Activated T-cell treated with anti-CD3 and anti-CD28 coated beads, Interleukin-2, amount 50 U/mL, for 4 hours (primary cell): ENCODE data around the gene ULK4. TPM values are rescaled to one million over a fixed set of nuclear protein-coding genes. Genes with fewer than 3 reads are reported as not detected.
"Not testable (repeated sequence)": the region's sequence is repeated elsewhere in the genome, so short reads cannot be mapped to it uniquely, and the experiment has no call there.

Experiments used
- ATAC-seq, 2 donors: fragments of 200-7000 bp; cut with Tn5 transposase; one replicate each; pipeline ENCODE4 v1.10.0; 2021
- DNase-seq: peaks from one replicate; pipeline ENCODE4 v3.0.0-alpha.2; 2020
- H3K27me3 Mint-ChIP-seq: one replicate; pipeline ENCODE4 v1.8.0; 2021; ENCODE audit warnings: low read depth, mixed read lengths
- H3K36me3 Mint-ChIP-seq: one replicate; pipeline ENCODE4 v1.8.0; 2022; ENCODE audit warnings: mixed read lengths; ENCODE audit not compliant: insufficient read depth
- H3K4me1 Mint-ChIP-seq: one replicate; pipeline ENCODE4 v1.8.0; 2021; ENCODE audit warnings: low read depth, mixed read lengths
- H3K4me3 Mint-ChIP-seq: one replicate; pipeline ENCODE4 v1.8.0; 2021; ENCODE audit warnings: mild to moderate bottlenecking, moderate library complexity, mixed read lengths
- H3K9me3 Mint-ChIP-seq: one replicate; pipeline ENCODE4 v1.8.0; 2021; ENCODE audit warnings: mixed read lengths
- total RNA-seq, 3 donors: library from RNA; stranded (reverse); gene quantifications; one replicate each; pipeline ENCODE4 v1.2.1, GENCODE V29; 2021

ULK4 gene
- total RNA-seq, result 1 to 10 TPM; 7.3 to 8.8 (median 8.2) TPM

DNA sequence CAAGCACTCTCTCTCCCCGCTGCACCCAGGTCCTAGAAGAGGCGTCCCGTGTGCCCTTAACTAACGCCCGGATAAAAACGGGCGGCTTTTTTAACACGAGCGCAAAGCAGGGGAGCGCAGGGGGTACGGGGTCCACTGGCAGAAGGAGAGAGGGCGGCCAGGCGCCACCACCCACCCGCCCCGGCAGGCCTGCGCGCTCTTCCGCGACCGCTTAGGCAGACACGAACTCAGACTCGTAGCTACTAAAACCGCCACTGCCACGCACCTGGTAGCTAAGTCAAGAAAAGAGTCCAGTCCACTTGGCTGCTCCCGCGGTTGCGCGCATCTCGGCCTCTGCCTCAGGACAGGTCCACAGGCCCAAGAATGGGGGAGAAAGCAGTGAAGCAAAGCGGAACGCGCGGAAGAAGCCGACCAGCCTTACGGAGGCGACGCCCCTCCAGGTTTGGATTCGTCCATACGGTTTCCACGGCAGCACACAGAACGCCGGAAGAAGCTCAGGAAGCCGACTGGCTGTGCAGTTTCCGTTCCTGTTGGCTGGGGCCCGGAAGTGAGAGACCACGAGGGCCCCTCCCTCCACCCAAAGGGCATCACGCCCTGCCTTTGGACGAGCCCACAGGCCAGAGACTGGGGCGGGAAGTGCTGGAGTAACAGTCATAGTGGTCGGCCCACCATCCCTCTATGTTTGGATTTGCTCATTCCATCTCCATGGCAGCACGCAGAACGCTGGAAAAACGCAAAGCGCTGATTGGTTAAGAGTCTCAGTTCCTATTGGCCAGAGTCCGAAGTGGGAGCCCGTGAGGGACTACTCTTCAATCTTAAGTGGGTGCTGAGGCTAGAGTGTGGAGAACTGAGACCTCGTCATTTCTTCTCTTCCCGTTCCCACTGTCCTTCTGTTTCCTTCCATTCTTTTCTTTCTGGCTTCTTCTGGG lies at the start of gene ULK4:
TSS of gene ULK4 (minus strand) at position 353 of the 929 bp plus-strand sequence. CDS start 7,344 bp downstream, outside the sequence.
- Mint-ChIP-seq H3K4me1 (peaks cover 15% of the 10 kb centered on the region), H3K36me3 (no peaks in the 10 kb centered on the region), H3K4me3 (peak within 1 kb of the TSS; percentile 96), H3K9me3 (no peaks in the 10 kb centered on the region), H3K27me3 (no peaks in the 10 kb centered on the region)
- ATAC-seq (peak; percentile 91 to 93), DNase-seq (peak; percentile 89)

DNA sequence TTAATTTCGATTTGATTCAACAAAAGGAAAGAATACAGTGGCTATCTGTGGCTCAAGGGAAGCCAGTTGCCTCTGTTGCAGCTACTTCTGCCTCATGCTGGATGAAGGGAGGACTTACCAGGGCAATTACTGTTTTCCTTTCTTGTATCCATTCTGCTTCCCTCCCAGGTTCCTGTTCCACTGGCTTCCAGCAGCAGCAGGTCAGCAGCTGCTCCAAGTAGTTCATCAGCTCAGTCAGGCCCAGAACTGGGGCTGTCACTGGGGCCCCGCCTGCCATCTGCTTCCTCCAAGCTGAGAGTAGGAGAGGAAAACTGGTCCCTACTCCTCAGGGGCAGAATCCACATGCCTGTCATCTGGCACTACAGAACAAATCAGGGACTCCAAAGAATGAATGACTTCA lies 48.6 kb upstream of the ULK4 start:
- no peaks in the 10 kb centered on the region for H3K36me3 Mint-ChIP-seq
- H3K27me3 Mint-ChIP-seq, result no peaks in the 10 kb centered on the region
- DNase-seq (no peak), ATAC-seq (no peak)
- H3K9me3 Mint-ChIP-seq, result no peaks in the 10 kb centered on the region
- H3K4me3 Mint-ChIP-seq, result no peak overlapping the region
- H3K4me1 Mint-ChIP-seq, result peaks cover 30% of the 10 kb centered on the region

DNA sequence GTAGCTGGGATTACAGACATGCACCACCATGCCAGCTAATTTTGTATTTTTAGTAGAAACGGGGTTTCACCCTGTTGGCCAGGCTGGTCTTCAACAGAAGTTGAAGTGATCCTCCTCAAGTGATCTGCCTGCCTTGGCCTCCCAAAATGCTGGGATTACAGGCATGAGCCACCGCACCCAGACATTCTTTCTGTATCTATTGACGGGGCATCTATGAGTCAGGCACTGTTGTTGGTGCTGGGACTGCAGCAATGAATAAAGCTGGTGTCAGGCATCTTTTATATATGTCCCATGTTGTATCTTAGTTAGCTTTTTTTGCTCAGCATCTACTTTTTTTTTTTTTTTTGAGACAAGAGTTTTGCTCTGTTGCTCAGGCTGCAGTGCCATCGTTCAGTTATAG lies 47.6 kb upstream of the ULK4 start:
- DNase-seq (no peak), ATAC-seq (no peak)
- Mint-ChIP-seq H3K4me3 (no peak overlapping the region), H3K36me3 (no peaks in the 10 kb centered on the region), H3K27me3 (no peaks in the 10 kb centered on the region), H3K4me1 (peaks cover 19% of the 10 kb centered on the region), H3K9me3 (no peaks in the 10 kb centered on the region)

DNA sequence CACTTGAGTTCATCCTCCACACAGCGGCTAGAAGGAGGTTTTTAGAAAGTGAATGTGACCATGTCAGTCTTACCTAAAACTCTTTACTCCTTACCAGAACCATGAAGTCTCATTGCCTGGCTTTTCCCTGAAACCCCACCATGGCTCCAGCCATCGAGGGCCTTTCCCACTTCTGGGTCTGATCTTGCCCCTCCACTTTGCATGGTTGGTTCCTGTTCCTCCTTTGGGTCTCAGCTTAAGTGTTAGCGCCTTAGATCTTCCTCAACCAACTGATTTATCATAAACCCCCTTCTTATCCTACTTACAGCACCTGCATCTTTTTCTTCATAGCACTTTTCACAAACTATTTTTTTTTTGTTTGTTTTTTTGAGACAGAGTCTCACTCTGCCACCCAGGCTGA lies 45.9 kb upstream of the ULK4 start:
- ATAC-seq (no peak), DNase-seq (no peak)
- no peaks in the 10 kb centered on the region for H3K36me3 Mint-ChIP-seq
- H3K9me3 Mint-ChIP-seq, result no peaks in the 10 kb centered on the region
- H3K4me3 Mint-ChIP-seq, result no peak overlapping the region
- H3K27me3 Mint-ChIP-seq, result no peaks in the 10 kb centered on the region
- H3K4me1 Mint-ChIP-seq, result peaks cover 12% of the 10 kb centered on the region

DNA sequence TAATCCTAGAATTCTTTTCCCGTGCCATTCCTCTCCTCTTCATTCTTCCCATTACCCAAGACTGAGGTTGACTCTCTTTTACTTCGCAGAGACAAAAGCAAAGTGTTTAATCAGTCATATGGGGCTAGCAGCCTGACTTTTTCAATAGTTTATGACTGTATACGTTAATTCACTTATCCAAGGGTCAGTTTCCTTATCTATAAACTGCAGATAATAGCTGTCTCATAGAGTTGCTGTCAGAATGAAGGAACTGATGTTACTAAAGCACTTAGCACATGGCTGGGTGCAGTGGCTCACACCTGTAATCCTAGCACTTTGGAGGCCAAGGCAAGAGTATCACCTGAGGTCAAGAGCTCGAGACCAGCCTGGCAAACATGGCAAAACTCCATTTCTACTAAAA lies 43.5 kb upstream of the ULK4 start:
- DNase-seq, result no peak
- Mint-ChIP-seq H3K36me3 (no peaks in the 10 kb centered on the region), H3K4me3 (no peak overlapping the region), H3K4me1 (no peaks in the 10 kb centered on the region), H3K9me3 (peaks cover 4% of the 10 kb centered on the region), H3K27me3 (no peaks in the 10 kb centered on the region)
- no peak for ATAC-seq

DNA sequence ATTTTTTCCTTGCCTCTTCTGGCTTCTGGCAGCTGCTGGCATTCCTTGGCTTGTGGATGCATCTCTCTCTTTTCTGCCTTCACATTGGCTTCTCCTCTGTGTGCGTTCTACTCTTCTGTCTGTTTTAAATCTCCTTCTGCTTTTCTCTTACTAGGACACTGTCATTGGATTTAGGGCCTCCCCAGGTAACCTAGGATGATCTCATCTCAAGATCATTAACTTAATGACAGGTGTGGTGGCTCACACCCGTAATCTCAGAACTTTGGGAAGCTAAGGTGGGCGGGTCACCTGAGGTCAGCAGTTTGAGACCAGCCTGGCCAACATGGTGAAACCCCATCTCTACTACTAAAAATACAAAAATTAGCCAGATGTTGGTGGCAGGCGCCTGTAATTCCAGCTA lies 40.9 kb upstream of the ULK4 start:
- Mint-ChIP-seq H3K4me3 (no peak overlapping the region), H3K9me3 (peaks cover 4% of the 10 kb centered on the region), H3K36me3 (no peaks in the 10 kb centered on the region), H3K4me1 (no peaks in the 10 kb centered on the region), H3K27me3 (no peaks in the 10 kb centered on the region)
- ATAC-seq (no peak), DNase-seq (no peak)

DNA sequence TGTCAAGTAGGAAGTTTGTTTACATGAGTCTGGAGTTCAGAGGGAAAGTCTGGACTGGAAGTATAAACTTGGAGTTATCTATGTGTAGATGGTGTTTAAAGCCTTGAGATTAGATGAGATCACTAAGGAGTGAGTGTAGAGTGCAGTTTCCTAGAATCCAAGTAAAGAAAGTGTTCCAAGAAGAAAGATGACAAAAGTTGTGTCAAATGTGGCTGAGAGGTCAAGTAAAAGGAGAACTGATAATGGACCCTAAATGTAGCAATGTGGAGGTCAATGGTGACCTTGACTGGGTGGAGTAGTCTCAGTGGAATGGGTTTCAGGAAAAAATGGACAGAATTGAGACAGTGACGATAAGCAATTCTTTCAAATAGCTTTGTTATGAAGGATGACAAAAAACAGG lies 39.9 kb upstream of the ULK4 start:
- peaks cover 4% of the 10 kb centered on the region for H3K9me3 Mint-ChIP-seq
- no peaks in the 10 kb centered on the region for H3K4me1 Mint-ChIP-seq
- ATAC-seq (no peak), DNase-seq (no peak)
- no peak overlapping the region for H3K4me3 Mint-ChIP-seq
- H3K36me3 Mint-ChIP-seq, result no peaks in the 10 kb centered on the region
- H3K27me3 Mint-ChIP-seq, result no peaks in the 10 kb centered on the region

DNA sequence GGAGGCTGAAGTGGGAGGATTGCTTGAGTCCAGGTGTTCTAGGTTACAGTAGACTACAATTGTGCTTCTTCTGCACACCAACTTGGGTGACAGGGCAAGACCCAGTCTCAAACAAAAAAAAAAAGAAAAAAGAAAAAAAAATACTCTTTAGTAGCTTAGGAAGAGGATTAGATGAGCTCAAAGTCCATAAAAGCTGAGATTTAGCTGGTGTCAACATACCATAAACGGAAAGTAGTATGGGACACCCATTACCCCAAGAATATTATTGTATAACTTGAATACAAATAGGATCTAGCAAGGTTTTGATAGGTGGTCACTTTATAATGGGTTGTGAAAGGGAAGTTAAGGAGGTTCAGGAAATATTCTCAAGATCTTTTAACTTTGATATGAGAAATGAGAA lies 38.0 kb upstream of the ULK4 start:
- Mint-ChIP-seq H3K27me3 (no peaks in the 10 kb centered on the region), H3K4me3 (no peak overlapping the region), H3K4me1 (no peaks in the 10 kb centered on the region), H3K9me3 (peaks cover 4% of the 10 kb centered on the region), H3K36me3 (no peaks in the 10 kb centered on the region)
- DNase-seq (no peak), ATAC-seq (no peak)

DNA sequence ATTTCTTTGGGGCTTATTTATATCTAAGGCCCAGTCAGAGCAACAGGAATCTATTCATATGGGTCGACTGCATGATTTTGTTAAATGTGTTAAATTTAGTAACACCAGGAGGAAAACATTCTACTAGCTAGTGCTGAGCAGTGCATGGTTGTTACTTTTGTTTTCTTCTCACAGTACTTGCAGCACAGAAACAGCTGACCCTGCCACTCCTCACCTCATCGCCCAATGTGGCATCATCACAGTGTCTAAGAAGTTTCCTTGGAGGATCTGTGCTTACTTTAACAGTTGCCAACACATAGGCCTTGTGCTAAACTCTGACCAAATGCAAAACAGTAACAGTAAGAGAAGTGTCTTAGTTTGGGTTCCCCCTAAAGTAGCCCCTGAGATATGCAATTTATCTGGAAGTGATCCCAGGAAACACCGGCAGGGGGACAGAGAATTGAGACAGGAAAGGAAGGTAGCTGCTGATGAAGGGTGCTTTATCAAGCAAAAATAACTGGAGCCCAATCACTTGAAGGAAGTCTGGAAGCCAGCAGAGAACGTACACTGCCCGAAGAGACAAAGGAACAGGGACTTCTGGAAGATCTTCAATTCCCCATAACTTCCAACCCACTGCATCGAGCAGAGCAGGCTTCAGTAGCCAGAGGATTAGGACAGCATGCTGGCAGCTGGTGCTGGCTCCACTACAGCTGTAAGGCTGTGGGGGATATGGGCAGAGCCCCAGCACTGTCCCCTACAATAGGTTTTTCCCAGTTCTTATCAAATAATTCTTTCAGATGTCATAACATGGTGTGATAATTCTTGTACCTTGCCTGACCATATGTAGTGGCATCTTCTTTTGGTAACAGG lies 36.0 kb upstream of the ULK4 start:
- ATAC-seq (no peak), DNase-seq (no peak)
- H3K9me3 Mint-ChIP-seq, result peaks cover 4% of the 10 kb centered on the region
- no peaks in the 10 kb centered on the region for H3K36me3 Mint-ChIP-seq
- H3K4me3 Mint-ChIP-seq, result no peak overlapping the region
- no peaks in the 10 kb centered on the region for H3K27me3 Mint-ChIP-seq
- no peaks in the 10 kb centered on the region for H3K4me1 Mint-ChIP-seq

DNA sequence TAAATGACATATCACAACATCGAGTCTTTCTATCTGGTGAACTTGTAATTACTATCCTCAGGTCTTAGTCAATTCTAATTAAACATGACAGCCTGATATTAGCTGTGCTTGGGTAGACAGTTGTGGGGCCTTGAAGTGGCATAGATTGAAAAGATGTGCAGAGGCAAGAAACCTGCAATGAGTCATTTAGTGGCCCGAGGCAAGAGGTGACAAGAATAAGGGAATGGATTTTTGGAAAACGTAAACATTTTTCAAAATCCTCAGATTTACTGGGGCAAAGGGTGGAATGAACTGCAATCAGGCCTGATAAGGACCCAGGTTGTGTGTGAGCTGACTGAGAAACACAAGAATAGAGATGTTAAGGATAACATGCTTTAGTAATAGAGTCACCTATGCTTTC lies 29.5 kb upstream of the ULK4 start:
- no peaks in the 10 kb centered on the region for H3K27me3 Mint-ChIP-seq
- ATAC-seq, result no peak

DNA sequence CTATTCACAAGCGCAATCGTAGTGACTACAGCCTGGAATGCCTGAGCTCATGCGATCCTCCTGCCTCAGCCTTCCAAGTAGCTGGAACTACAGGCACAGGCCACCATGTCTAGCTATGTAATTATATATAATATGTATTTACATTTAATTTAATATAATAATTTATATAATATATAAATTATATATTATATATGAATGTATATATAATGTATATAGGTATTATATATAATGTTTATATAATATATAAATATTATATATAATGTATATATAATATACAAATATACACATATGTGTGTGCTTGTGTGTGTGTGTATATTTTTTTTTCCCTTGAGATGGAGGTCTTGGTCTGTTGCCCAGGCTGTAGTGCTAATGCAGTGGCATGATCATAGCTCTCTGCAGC lies 27.6 kb upstream of the ULK4 start:
- Mint-ChIP-seq H3K36me3 (no peaks in the 10 kb centered on the region), H3K4me3 (no peak overlapping the region), H3K27me3 (no peaks in the 10 kb centered on the region), H3K9me3 (no peaks in the 10 kb centered on the region), H3K4me1 (no peaks in the 10 kb centered on the region)
- ATAC-seq (no peak), DNase-seq (no peak)

More for the DNA sequence above, 29.5 kb upstream of the ULK4 start:
- Mint-ChIP-seq H3K36me3 (no peaks in the 10 kb centered on the region), H3K9me3 (no peaks in the 10 kb centered on the region), H3K4me1 (no peaks in the 10 kb centered on the region), H3K4me3 (no peak overlapping the region)
- DNase-seq, result no peak

DNA sequence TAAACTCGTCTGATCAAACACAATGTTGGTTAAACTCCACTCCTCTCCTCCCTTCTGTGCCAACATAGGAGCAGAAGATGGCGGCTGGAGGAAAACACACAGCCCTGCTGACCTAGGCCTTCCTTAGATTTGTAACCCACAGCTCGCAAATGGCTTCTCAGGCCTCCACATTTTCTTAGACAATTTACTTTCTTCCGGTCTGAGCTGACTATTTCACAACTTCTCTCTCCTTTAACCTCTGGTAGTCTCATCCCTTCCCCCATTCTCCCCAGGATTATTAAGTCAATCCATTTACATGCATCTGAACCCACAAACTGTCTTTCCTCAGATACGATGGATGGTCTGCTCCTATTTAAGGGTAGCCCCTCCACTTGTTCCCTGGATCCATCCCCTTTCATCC lies 25.7 kb upstream of the ULK4 start:
- ATAC-seq (no peak), DNase-seq (no peak)
- Mint-ChIP-seq H3K27me3 (no peaks in the 10 kb centered on the region), H3K4me1 (no peaks in the 10 kb centered on the region), H3K9me3 (no peaks in the 10 kb centered on the region), H3K36me3 (no peaks in the 10 kb centered on the region), H3K4me3 (no peak overlapping the region)

DNA sequence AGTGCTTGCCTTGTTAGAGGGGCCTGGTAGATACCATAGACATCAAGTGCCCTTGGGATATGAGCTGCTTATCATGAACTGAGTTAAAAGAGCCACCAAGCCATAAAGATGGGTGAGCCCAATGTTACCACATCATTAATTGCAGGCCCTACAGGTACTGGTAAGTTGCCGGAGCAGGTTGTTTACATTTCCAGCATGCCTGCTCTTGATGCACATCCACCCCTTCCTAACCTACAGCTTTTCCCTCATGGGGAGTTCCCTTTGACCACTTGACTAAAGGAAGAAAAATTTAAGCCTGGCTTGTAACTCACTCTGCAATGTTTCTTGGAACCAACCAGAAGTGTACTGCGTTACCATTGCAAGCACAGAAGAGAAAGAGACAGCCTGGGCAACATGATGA lies 24.7 kb upstream of the ULK4 start:
- no peaks in the 10 kb centered on the region for H3K36me3 Mint-ChIP-seq
- H3K4me3 Mint-ChIP-seq, result no peak overlapping the region
- DNase-seq (no peak), ATAC-seq (no peak)
- H3K9me3 Mint-ChIP-seq, result no peaks in the 10 kb centered on the region
- H3K27me3 Mint-ChIP-seq, result no peaks in the 10 kb centered on the region
- H3K4me1 Mint-ChIP-seq, result no peaks in the 10 kb centered on the region

DNA sequence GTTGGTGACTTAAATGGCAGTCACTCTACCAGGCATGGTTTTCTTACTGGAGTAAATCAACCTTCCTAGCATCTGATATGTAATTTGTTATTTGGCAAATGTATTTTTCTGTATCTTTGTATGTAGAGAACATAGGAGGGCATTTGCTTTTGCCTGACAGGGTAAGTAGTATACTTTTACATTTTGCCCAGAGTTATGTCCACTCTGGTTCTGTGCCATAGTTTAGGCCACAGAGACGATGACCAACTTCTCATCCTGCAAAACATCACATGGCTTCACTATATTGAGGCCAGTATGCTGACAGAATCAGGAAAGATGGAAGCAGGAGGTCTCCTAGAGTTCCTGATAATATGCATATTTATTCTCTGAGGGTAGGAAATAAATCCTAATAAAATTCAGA lies 23.1 kb upstream of the ULK4 start:
- Mint-ChIP-seq H3K4me1 (no peaks in the 10 kb centered on the region), H3K36me3 (no peaks in the 10 kb centered on the region), H3K9me3 (no peaks in the 10 kb centered on the region), H3K4me3 (no peak overlapping the region), H3K27me3 (no peaks in the 10 kb centered on the region)
- ATAC-seq (no peak), DNase-seq (no peak)

DNA sequence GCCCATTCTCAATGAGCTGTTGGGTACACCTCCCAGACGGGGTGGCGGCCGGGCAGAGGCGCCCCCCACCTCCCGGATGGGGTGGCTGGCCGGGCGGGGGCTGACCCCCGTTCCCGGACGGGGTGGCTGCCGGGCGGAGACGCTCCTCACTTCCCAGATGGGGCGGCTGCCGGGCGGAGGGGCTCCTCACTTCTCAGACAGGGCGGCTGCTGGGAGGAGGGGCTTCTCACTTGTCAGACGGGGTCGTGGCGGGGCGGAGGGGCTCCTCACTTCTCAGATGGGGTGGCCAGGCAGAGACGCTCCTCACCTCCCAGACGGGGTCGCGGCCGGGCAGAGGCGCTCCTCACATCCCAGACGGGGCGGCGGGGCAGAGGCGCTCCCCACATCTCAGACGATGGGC lies 21.2 kb upstream of the ULK4 start:
- H3K9me3 Mint-ChIP-seq, ATAC-seq, H3K4me3 Mint-ChIP-seq, H3K27me3 Mint-ChIP-seq, H3K36me3 Mint-ChIP-seq, H3K4me1 Mint-ChIP-seq, DNase-seq: not testable (repeated sequence)
